ENCODE results near the gene MST1. TPM values are rescaled to one million over a fixed set of nuclear protein-coding genes. Genes with fewer than 3 reads are reported as not detected.

Gene MST1
- total and polyA plus RNA-seq, 2 experiments from 2014 or later: 116 to 158 TPM

DNA sequence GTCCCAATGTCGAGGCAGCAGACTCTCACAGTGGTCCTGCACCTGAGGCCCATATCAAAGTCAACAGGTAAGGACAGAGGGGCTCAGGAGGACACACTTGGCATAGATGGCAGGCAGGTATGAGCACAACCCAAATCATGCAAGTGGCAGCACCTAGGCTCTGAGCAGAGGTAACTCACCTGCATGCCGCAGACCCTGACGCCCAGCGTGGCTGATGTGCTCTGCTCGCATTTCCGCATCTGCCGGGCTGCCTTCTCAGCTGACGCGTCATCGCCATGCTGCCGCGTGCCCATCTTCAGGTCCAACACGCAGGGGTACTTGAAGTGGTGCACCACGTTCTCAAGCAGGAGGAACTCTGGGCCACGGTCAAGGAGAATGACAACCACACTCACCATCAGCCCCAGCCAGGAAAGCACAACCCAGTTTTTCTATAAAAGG lies 38.7 kb upstream of the MST1 start:
- Histone ChIP-seq H3K9me3 (ENCODE audit: low read depth) (no peaks in the 10 kb centered on the region), H3K4me3 (no peak overlapping the region), H3K27ac (no peak overlapping the region), H3K4me1 (ENCODE audit: insufficient read depth) (peaks cover 8% of the 10 kb centered on the region), H3K36me3 (replicated peaks; ENCODE audit: insufficient read depth, low read depth) (no peaks in the 10 kb centered on the region), H3K79me2 (peaks cover 19% of the 10 kb centered on the region), H3K27me3 (no peaks in the 10 kb centered on the region), H2AFZ (no peak overlapping the region), H3K9me2 (replicated peaks; ENCODE audit: insufficient read depth) (no peaks in the 10 kb centered on the region), H3K4me2 (no peak overlapping the region), H4K20me1 (ENCODE audit: insufficient read depth, poor library complexity, severe bottlenecking) (no peaks in the 10 kb centered on the region)
- TF ChIP-seq, protein P1, sequence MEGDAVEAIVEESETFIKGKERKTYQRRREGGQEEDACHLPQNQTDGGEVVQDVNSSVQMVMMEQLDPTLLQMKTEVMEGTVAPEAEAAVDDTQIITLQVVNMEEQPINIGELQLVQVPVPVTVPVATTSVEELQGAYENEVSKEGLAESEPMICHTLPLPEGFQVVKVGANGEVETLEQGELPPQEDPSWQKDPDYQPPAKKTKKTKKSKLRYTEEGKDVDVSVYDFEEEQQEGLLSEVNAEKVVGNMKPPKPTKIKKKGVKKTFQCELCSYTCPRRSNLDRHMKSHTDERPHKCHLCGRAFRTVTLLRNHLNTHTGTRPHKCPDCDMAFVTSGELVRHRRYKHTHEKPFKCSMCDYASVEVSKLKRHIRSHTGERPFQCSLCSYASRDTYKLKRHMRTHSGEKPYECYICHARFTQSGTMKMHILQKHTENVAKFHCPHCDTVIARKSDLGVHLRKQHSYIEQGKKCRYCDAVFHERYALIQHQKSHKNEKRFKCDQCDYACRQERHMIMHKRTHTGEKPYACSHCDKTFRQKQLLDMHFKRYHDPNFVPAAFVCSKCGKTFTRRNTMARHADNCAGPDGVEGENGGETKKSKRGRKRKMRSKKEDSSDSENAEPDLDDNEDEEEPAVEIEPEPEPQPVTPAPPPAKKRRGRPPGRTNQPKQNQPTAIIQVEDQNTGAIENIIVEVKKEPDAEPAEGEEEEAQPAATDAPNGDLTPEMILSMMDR (IDR thresholded peaks at IDR 0.05; ENCODE audit: poor library complexity): no peak
- no peak for TF ChIP-seq EZH2phosphoT487 (IDR thresholded peaks at IDR 0.05; ENCODE audit: low read depth, severe bottlenecking, unreplicated experiment)
- no peak for TF ChIP-seq EZH2 (IDR thresholded peaks at IDR 0.05; ENCODE audit: borderline replicate concordance)
- no peak for DNase-seq (ENCODE audit: low spot score)
- WGBS (ENCODE audit: low lambda C conversion rate, missing lambda C conversion rate): 97% methylated on average over 15 of the region's 15 CpGs

DNA sequence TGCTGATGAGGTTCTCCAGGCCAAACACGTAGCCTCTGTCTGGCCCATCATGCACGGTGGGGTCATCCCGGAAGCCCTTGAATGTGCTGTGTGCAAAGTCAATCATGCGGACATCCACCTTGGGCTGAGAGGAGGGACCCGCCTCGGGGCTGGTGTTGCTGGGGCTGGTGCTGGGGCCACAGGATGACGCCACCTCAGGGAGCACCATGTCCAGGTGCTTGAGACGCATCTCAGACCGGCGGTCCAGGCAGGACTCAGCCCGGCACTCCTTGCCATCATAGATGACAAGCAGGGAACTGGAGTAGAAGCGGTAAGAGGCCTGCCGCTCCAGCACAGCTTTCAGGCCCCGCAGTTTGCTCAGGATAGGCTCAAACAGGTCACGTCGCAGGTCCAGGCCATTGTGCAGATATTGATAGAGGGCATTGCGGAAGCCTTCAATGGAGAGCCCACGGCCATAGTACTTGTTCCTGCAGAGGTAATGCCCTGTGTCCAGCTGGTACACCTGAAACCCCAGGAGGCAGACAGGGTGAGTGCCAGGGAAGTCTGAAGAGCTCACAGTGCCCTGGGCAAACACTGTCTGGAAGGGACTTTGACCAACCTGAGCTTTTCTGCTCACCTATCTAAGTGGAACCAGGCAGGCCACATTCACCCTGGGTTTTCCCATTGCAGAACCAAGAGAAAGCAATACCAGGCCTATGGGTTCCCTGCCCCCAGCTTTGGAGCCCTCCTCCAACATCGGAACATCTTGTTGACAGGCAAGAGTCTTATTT lies 38.1 kb upstream of the MST1 start:
- H4K20me1 ChIP-seq (ENCODE audit: insufficient read depth, poor library complexity, severe bottlenecking): no peaks in the 10 kb centered on the region
- H3K4me2 ChIP-seq: no peak overlapping the region
- H3K27me3 ChIP-seq: no peaks in the 10 kb centered on the region
- H3K4me3 ChIP-seq: no peak overlapping the region
- TF ChIP-seq EZH2 (IDR thresholded peaks at IDR 0.05; ENCODE audit: borderline replicate concordance) (no peak), EZH2phosphoT487 (IDR thresholded peaks at IDR 0.05; ENCODE audit: low read depth, severe bottlenecking, unreplicated experiment) (no peak)
- TF ChIP-seq, protein P1 (IDR thresholded peaks at IDR 0.05; ENCODE audit: poor library complexity): no peak
- no peaks in the 10 kb centered on the region for H3K36me3 ChIP-seq (replicated peaks; ENCODE audit: insufficient read depth, low read depth)
- DNase-seq (ENCODE audit: low spot score): no peak
- H3K79me2 ChIP-seq: peaks cover 22% of the 10 kb centered on the region
- no peak overlapping the region for H2AFZ ChIP-seq
- H3K4me1 ChIP-seq (ENCODE audit: insufficient read depth): peaks cover 14% of the 10 kb centered on the region
- whole genome bisulfite sequencing (ENCODE audit: low lambda C conversion rate, missing lambda C conversion rate): 96% methylated on average over 19 of the region's 19 CpGs
- H3K9me2 ChIP-seq (replicated peaks; ENCODE audit: insufficient read depth): no peaks in the 10 kb centered on the region
- H3K27ac ChIP-seq: no peak overlapping the region
- H3K9me3 ChIP-seq (ENCODE audit: low read depth): no peaks in the 10 kb centered on the region

DNA sequence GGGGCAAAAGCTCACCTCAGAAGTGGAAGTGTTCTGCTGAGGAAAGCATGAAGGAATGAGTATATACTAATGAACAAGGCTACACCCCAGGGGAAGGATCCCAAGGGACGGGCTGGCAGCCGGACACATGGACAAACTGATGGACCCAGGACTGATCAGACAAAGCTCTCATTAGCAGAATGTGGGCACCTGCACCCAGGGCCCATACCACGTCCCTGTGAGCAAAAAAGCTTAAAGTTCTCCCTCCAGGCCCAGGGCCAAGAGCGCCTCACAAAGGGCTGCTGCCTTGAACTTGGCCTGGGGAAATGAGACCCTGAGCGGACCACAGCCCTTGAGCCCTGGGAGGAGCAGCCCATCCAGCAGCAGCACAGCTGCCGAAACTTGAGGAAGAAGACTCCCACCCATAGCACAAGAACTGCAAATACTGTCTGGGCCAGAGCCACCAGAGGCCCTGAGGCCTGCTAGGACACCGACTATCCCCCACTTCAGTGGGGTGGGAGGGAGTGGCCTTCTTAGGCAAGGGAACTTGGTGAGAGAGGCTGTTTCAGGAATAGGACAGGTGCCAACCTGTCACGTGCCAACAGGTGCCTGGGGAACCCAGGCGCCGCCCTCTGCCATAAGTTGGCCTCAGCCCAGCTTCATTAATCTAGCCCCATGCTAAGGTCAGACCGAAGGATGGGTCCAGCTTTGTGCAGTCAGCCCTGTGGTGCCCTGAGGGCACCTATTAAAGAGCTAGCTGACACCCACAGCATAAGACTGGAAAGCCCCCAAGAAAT lies 36.8 kb upstream of the MST1 start:
- Histone ChIP-seq H3K27ac (peak overlapping the region; percentile 98), H3K27me3 (no peaks in the 10 kb centered on the region), H3K4me2 (no peak overlapping the region), H3K79me2 (peaks cover 19% of the 10 kb centered on the region), H3K9me2 (replicated peaks; ENCODE audit: insufficient read depth) (no peaks in the 10 kb centered on the region), H3K4me1 (ENCODE audit: insufficient read depth) (peaks cover 15% of the 10 kb centered on the region), H2AFZ (no peak overlapping the region), H3K4me3 (no peak overlapping the region), H4K20me1 (ENCODE audit: insufficient read depth, poor library complexity, severe bottlenecking) (no peaks in the 10 kb centered on the region), H3K36me3 (replicated peaks; ENCODE audit: insufficient read depth, low read depth) (no peaks in the 10 kb centered on the region), H3K9me3 (ENCODE audit: low read depth) (no peaks in the 10 kb centered on the region)
- WGBS (ENCODE audit: low lambda C conversion rate, missing lambda C conversion rate): 98% methylated on average over 11 of the region's 11 CpGs
- DNase-seq (ENCODE audit: low spot score): no peak
- TF ChIP-seq, protein P1 (IDR thresholded peaks at IDR 0.05; ENCODE audit: poor library complexity): no peak
- TF ChIP-seq EZH2 (IDR thresholded peaks at IDR 0.05; ENCODE audit: borderline replicate concordance) (no peak), EZH2phosphoT487 (IDR thresholded peaks at IDR 0.05; ENCODE audit: low read depth, severe bottlenecking, unreplicated experiment) (no peak)
